Measurements from ENCODE around the gene LIPC.

LIPC gene

GRCh38 chr15:58451826-58452225, 20.0 kb downstream of the LIPC start:
- TF ChIP-seq ARNTL (CRISPR knock-in tag; IDR thresholded peaks at IDR 0.05; ENCODE audit: borderline replicate concordance, low read depth) (no peak), OSR1 (CRISPR knock-in tag; IDR thresholded peaks at IDR 0.05) (no peak)
- no peak for ATAC-seq

- no peak for TF ChIP-seq POU6F1 (CRISPR knock-in tag; IDR thresholded peaks at IDR 0.05; ENCODE audit: borderline replicate concordance, low read depth)
- TF ChIP-seq PPARA (CRISPR knock-in tag; IDR thresholded peaks at IDR 0.05; ENCODE audit: borderline replicate concordance): no peak
- TF ChIP-seq ARNTL (CRISPR knock-in tag; IDR thresholded peaks at IDR 0.05; ENCODE audit: borderline replicate concordance, low read depth): no peak
- no peak for TF ChIP-seq TOX (CRISPR knock-in tag; IDR thresholded peaks at IDR 0.05; ENCODE audit: borderline replicate concordance)
- TF ChIP-seq GLIS3 (CRISPR knock-in tag; IDR thresholded peaks at IDR 0.05): no peak
- TF ChIP-seq CREB5 (CRISPR knock-in tag; IDR thresholded peaks at IDR 0.05; ENCODE audit: low read depth): no peak
- no peak for TF ChIP-seq SNAI2 (CRISPR knock-in tag; IDR thresholded peaks at IDR 0.05)
- TF ChIP-seq RARB (CRISPR knock-in tag; IDR thresholded peaks at IDR 0.05): no peak
- no peak for ATAC-seq
These were observed 21.0 kb downstream of the LIPC start for GRCh38 chr15:58452775-58453174.

GRCh38 chr15:58453931-58454793, 22.4 kb downstream of the LIPC start:
- ATAC-seq: no peak
- TF ChIP-seq SNAI2 (CRISPR knock-in tag; IDR thresholded peaks at IDR 0.05) (no peak), TOX (CRISPR knock-in tag; IDR thresholded peaks at IDR 0.05; ENCODE audit: borderline replicate concordance) (no peak), OSR1 (CRISPR knock-in tag; IDR thresholded peaks at IDR 0.05) (no peak), PATZ1 (CRISPR knock-in tag; IDR thresholded peaks at IDR 0.05; ENCODE audit: borderline replicate concordance) (no peak), ZNF8 (CRISPR knock-in tag; IDR thresholded peaks at IDR 0.05) (no peak), ZC3H10 (CRISPR knock-in tag; IDR thresholded peaks at IDR 0.05) (no peak), CSDC2 (CRISPR knock-in tag; IDR thresholded peaks at IDR 0.05) (no peak), POU6F1 (CRISPR knock-in tag; IDR thresholded peaks at IDR 0.05; ENCODE audit: borderline replicate concordance, low read depth) (no peak), PPARA (CRISPR knock-in tag; IDR thresholded peaks at IDR 0.05; ENCODE audit: borderline replicate concordance) (no peak), CSRNP3 (CRISPR knock-in tag; IDR thresholded peaks at IDR 0.05) (no peak)

- no peak for ATAC-seq
- no peak for TF ChIP-seq POU6F1 (CRISPR knock-in tag; IDR thresholded peaks at IDR 0.05; ENCODE audit: borderline replicate concordance, low read depth)
- TF ChIP-seq ZFP3 (CRISPR knock-in tag; IDR thresholded peaks at IDR 0.05): no peak
- no peak for TF ChIP-seq BACH2 (CRISPR knock-in tag; IDR thresholded peaks at IDR 0.05; ENCODE audit: borderline replicate concordance)
- TF ChIP-seq ZNF565 (CRISPR knock-in tag; conservative IDR thresholded peaks at IDR 0.05; ENCODE audit: low read depth): no peak
- TF ChIP-seq SNAI2 (CRISPR knock-in tag; IDR thresholded peaks at IDR 0.05): no peak
These were observed 23.2 kb downstream of the LIPC start for GRCh38 chr15:58454950-58455401.

Measured in SK-N-SH treated with all-trans-retinoic acid at 6 μM for 48 hours (cell line).